OCI-LY3 (cell line): ENCODE measurements around the gene CCDC170.

Experiments
- EZH2phosphoT487 ChIP-seq: fragments of 200-600 bp; shearing (Covaris generic); IDR thresholded peaks from 2 replicates; pipeline ENCODE4 v1.6.1; 2018; ENCODE audit warnings: antibody characterized with exemption, mixed run types, low read depth
- TF ChIP-seq, protein P1 (sequence below): fragments of 200-600, 300-600 bp; sonication (generic); IDR thresholded peaks from 2 replicates; pipeline ENCODE4 v1.5.1; 2014; ENCODE audit warnings: antibody characterized with exemption, low read length, low read depth

DNA sequence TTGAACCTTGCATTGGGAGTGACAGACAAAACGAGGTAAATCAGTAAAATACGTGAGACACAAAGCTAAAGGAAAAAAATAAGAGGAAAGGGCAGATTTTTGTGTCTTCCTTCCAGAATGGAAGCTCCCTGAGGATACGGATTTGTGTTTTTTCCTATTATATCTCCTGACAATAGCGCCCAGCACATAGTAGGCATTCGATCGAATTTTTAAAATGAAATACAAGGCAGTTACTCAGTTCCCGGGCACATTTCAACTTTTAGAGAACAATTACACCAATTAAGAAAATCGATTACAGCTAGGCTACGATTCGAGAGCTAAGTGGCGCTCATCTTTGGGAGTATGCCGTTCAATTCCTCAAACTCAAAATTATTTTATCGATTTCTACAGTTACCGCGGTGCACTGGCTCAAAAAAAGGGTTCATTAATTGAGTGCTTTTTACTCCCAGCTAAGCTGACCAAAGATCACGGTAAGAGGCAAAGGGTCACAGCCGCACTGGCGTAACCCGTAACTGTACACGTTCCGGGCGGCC, 42.3 kb upstream of the CCDC170 start:
- TF ChIP-seq EZH2phosphoT487 = no peak
- TF ChIP-seq, protein P1, sequence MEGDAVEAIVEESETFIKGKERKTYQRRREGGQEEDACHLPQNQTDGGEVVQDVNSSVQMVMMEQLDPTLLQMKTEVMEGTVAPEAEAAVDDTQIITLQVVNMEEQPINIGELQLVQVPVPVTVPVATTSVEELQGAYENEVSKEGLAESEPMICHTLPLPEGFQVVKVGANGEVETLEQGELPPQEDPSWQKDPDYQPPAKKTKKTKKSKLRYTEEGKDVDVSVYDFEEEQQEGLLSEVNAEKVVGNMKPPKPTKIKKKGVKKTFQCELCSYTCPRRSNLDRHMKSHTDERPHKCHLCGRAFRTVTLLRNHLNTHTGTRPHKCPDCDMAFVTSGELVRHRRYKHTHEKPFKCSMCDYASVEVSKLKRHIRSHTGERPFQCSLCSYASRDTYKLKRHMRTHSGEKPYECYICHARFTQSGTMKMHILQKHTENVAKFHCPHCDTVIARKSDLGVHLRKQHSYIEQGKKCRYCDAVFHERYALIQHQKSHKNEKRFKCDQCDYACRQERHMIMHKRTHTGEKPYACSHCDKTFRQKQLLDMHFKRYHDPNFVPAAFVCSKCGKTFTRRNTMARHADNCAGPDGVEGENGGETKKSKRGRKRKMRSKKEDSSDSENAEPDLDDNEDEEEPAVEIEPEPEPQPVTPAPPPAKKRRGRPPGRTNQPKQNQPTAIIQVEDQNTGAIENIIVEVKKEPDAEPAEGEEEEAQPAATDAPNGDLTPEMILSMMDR = no peak
